ENCODE data around the gene RAB9A. TPM values are rescaled to one million over a fixed set of nuclear protein-coding genes. Genes with fewer than 3 reads are reported as not detected.
"Not testable (repeated sequence)": the region's sequence is repeated elsewhere in the genome, so short reads cannot be mapped to it uniquely, and the experiment has no call there.

The RAB9A gene
- total RNA-seq, 6 experiments from 2014 or later, result 9.9 to 20.8 (median 12.7) TPM

DNA sequence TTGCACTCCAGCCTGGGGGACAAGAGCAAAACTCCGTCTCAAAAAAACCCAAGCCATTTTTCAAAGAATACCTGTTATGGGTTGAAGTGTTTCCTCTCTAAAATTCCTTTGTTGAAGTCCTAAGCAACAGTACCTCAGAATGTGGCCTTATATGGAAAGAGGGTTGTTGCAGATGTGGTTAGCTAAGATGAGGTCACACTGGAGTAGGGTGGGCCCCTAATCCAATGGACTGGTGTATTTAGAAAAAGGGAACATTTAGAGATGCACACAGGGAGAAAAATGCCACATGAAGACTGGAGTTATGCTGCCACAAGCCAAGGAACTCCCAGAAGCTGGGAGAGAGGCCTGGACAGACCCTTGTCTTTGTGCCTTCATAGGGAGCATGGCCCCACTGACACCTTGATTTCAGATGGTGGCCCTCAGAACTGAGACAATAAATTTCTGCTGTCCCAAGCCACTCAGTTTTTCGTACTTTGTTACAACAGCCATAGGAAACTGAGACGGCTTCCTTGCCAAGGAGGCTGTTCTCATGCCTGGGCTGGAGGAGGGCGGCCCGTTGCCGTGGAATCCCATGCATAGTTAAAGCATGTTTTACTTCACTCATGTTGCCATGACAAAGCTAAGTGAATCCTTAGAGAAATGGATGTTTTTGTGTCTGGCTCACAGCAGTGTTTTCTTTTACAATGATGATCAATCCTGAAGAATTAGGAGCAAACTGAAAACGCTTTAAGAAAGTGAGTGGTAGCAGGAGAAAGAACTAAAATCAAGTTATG, 29.0 kb downstream of the RAB9A start:
- ATAC-seq (no peak), DNase-seq (no peak)
- H3K4me3 ChIP-seq, result no peak overlapping the region
- 72% methylated on average over 3 of the region's 7 CpGs for WGBS (ENCODE audit: insufficient coverage, low coverage, low lambda C conversion rate, missing lambda C conversion rate)
- H3K4me1 ChIP-seq, result peaks cover 0 to 3% (median 0%) of the 10 kb centered on the region in 4 donors
- no peaks in the 10 kb centered on the region for H3K9me3 ChIP-seq
- H3K36me3 ChIP-seq, result peaks cover 0 to 13% (median 0%) of the 10 kb centered on the region in 4 donors
- no peak for TF ChIP-seq POLR2A (IDR thresholded peaks at IDR 0.05)
- TF ChIP-seq, protein P1, sequence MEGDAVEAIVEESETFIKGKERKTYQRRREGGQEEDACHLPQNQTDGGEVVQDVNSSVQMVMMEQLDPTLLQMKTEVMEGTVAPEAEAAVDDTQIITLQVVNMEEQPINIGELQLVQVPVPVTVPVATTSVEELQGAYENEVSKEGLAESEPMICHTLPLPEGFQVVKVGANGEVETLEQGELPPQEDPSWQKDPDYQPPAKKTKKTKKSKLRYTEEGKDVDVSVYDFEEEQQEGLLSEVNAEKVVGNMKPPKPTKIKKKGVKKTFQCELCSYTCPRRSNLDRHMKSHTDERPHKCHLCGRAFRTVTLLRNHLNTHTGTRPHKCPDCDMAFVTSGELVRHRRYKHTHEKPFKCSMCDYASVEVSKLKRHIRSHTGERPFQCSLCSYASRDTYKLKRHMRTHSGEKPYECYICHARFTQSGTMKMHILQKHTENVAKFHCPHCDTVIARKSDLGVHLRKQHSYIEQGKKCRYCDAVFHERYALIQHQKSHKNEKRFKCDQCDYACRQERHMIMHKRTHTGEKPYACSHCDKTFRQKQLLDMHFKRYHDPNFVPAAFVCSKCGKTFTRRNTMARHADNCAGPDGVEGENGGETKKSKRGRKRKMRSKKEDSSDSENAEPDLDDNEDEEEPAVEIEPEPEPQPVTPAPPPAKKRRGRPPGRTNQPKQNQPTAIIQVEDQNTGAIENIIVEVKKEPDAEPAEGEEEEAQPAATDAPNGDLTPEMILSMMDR (IDR thresholded peaks at IDR 0.05), result no peak
- H3K27ac ChIP-seq, result no peak overlapping the region
- no peaks in the 10 kb centered on the region for H3K27me3 ChIP-seq
- intact Hi-C loops (cut with DNase I), result no loop called here

DNA sequence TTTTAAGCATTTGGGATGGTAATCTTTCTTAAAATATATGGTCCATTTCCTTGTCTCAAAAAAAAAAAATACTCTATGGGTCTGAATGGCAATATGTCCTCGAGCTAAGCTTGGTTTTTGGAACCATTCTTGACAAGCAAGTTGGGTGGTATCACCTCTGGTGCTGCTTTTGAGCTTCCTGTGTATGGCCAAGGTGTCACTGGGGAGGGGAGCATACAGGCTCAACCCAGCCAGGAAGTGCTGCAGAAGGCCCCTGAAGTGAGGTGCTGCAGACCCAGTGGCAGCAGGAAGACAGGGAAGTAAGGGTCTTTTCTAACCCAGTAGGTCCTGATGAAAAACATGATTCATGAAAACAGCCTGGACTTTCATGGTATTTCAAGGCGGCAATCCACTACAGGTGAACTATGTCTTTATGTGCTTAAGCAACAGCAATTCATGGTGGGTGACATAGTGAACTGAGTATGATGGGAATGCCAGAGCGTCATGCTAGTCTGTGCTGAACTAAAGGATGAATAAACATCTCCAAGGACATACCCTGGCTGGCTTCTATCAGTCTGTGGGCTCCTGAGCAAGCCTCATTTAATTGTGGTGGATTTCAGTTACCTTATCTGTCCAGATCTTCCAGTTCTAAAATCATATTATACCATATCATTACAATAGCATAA, 30.4 kb downstream of the RAB9A start:
- Histone ChIP-seq H3K36me3 (peaks cover 0 to 13% (median 0%) of the 10 kb centered on the region in 4 donors), H3K4me1 (peaks cover 0 to 3% (median 0%) of the 10 kb centered on the region in 4 donors), H3K9me3 (no peaks in the 10 kb centered on the region), H3K27me3 (no peaks in the 10 kb centered on the region), H3K27ac (no peak overlapping the region), H3K4me3 (no peak overlapping the region)
- TF ChIP-seq, protein P1 (IDR thresholded peaks at IDR 0.05), result no peak
- no peak for TF ChIP-seq POLR2A (IDR thresholded peaks at IDR 0.05)
- no peak for DNase-seq
- intact Hi-C loops (cut with DNase I), result no loop called here
- 73% methylated on average over 3 of the region's 3 CpGs for WGBS (ENCODE audit: insufficient coverage, low coverage, low lambda C conversion rate, missing lambda C conversion rate)
- ATAC-seq, result peak in 1 of 4 donors; percentile 37

DNA sequence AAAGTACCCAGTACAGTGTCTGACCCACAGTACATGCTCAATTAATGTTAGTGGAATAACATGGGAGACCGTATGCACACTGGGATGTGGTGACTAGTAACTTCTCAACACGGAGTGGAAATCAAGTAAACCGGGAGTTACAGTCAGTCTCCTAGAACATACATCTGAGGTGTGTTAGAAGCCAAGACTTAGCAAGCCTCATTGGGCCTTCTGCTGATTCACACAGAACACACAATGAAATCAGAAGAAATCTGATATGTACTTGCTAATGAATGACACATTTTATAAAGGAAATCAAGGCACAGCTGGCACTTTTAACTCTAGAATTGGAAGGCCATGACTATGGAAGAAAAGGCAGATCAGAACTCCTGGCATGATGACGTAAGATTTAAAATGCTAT, 32.4 kb downstream of the RAB9A start:
- no peak for TF ChIP-seq POLR2A (IDR thresholded peaks at IDR 0.05)
- TF ChIP-seq, protein P1 (IDR thresholded peaks at IDR 0.05), result no peak
- H3K9me3 ChIP-seq, result no peaks in the 10 kb centered on the region
- peaks cover 0 to 13% (median 0%) of the 10 kb centered on the region in 4 donors for H3K36me3 ChIP-seq
- no peaks in the 10 kb centered on the region for H3K27me3 ChIP-seq
- peaks cover 0 to 3% (median 0%) of the 10 kb centered on the region in 4 donors for H3K4me1 ChIP-seq
- DNase-seq, result no peak
- H3K27ac ChIP-seq, result no peak overlapping the region
- ATAC-seq, result no peak
- no peak overlapping the region for H3K4me3 ChIP-seq
- intact Hi-C loops (cut with DNase I), result no loop called here
- 77% methylated on average over 4 of the region's 4 CpGs for WGBS (ENCODE audit: insufficient coverage, low coverage, low lambda C conversion rate, missing lambda C conversion rate)

DNA sequence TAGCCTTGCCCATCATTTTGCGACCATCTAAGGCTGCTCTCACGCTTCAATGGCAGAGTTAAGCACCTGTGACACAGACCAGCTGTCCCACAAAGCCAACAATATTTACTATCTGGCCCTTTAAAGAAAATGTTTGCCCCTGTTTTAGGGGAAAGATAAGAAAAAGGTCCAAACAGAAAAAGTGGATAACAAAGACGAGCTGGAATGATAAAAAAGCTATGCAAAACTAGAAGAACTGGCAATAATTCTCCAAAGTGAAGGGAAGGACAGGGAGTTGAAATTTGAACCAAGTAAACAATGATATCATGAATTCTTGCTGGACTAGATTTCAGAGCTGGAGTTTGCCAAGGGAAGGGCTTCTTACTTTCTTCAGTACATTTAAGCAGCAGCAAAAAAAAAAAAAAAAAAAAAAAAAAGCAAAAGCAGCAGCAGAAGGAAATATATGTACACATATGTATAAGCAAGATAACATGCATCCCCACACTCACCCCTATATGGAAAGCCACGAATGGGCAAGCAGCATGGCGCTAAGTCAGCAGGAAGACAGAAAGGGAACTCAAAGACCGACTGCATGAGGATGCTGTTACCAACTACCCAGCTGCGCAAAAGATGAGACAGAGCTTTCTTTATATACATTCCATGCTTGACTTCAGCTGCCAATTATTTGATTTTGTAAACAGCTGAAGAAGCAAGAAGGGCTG, 33.0 kb downstream of the RAB9A start:
- intact Hi-C loops (cut with DNase I), result no loop called here
- peak in 2 of 4 donors; percentile 36 to 62 for ATAC-seq
- TF ChIP-seq, protein P1 (IDR thresholded peaks at IDR 0.05), result no peak
- Histone ChIP-seq H3K27me3 (no peaks in the 10 kb centered on the region), H3K4me1 (peaks cover 0 to 3% (median 0%) of the 10 kb centered on the region in 4 donors), H3K27ac (no peak overlapping the region), H3K36me3 (peaks cover 0 to 13% (median 0%) of the 10 kb centered on the region in 4 donors), H3K9me3 (no peaks in the 10 kb centered on the region), H3K4me3 (no peak overlapping the region)
- WGBS (ENCODE audit: insufficient coverage, low coverage, low lambda C conversion rate, missing lambda C conversion rate), result 41% methylated on average over 6 of the region's 7 CpGs
- DNase-seq, result no peak

DNA sequence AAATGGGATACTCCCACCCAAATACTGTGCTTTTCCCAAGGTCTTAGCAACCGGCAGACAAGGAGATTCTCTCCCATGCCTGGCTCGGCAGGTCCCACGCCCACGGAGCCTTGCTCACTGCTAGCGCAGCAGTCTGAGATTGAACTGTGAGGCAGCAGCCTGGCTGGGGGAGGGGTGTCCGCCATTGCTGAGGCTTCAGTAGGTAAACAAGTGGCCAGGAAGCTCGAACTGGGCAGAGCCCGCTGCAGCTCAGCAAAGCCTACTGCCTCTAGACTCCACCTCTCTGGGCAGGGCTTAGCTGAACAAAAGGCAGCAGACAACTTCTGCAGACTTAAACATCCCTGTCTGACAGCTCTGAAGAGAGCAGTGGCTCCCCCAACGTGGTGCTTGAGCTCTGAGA, 36.0 kb downstream of the RAB9A start:
- ATAC-seq; DNase-seq; H3K27me3 ChIP-seq; intact Hi-C loops (cut with DNase I); H3K36me3 ChIP-seq; H3K4me3 ChIP-seq; H3K27ac ChIP-seq; H3K4me1 ChIP-seq; H3K9me3 ChIP-seq: not testable (repeated sequence)
- 60% methylated on average over 1 of the region's 9 CpGs for WGBS (ENCODE audit: insufficient coverage, low coverage, low lambda C conversion rate, missing lambda C conversion rate)

DNA sequence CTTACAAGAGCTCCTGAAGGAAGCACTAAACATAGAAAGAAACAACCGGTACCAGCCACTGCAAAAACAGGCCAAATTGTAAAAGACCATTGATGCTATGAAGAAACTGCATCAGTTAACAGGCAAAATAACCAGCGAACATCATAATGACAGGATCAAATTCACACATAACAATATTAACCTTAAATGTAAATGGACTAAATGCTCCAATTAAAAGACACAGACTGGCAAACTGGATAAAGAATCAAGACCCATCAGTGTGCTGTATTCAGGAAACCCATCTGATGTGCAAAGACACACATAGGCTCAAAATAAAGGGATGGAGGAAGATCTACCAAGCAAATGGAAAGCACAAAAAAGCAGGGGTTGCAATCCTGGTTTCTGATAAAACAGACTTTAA, 37.7 kb downstream of the RAB9A start:
- H3K4me1 ChIP-seq; intact Hi-C loops (cut with DNase I); DNase-seq; H3K27ac ChIP-seq; H3K9me3 ChIP-seq; H3K4me3 ChIP-seq; H3K27me3 ChIP-seq; ATAC-seq; H3K36me3 ChIP-seq: not testable (repeated sequence)
- WGBS (ENCODE audit: insufficient coverage, low coverage, low lambda C conversion rate, missing lambda C conversion rate), result 44% methylated on average over 2 of the region's 2 CpGs

DNA sequence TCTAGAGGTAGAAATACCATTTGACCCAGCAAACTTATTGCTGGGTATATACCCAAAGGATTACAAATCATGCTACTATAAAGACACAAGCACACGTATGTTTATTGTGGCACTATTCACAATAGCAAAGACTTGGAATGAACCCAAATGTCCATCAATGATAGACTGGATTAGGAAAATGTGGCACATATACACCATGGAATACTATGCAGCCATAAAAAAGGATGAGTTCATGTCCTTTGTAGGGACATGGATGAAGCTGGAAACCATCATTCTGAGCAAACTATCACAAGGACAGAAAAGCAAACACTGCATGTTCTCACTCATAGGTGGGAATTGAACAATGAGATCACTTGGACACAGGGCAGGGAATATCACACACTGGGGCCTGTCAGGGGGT, 41.6 kb downstream of the RAB9A start:
- H3K36me3 ChIP-seq; ATAC-seq; H3K4me1 ChIP-seq; DNase-seq; H3K4me3 ChIP-seq; H3K27me3 ChIP-seq; H3K9me3 ChIP-seq; H3K27ac ChIP-seq; intact Hi-C loops (cut with DNase I): not testable (repeated sequence)
- WGBS (ENCODE audit: insufficient coverage, low coverage, low lambda C conversion rate, missing lambda C conversion rate), result 75% methylated on average over 1 of the region's 1 CpG

All from right lobe of liver (tissue), 6 donors.